K562 (cell line): ENCODE measurements around the gene CISD3. TPM values are rescaled to one million over a fixed set of nuclear protein-coding genes. Genes with fewer than 3 reads are reported as not detected.

Experiments
- MGA ChIP-seq: fragments of 450-650 bp; IDR thresholded peaks from 2 replicates; pipeline ENCODE4 v1.6.1; 2016; ENCODE audit warnings: mild to moderate bottlenecking, moderate library complexity
- SMAD1 ChIP-seq: fragments of 150-350 bp; IDR thresholded peaks from 2 replicates; pipeline ENCODE4 v1.6.1; 2014; ENCODE audit warnings: low read length, low read depth; ENCODE audit not compliant: partially characterized antibody
- polyA plus RNA-seq, 8 experiments: library from polyadenylated mRNA; depleted of rRNA in 4 of 8; stranded (reverse) in 5 of 8; unstranded in 3 of 8; fragments of >200 nt; fragmentation: Nextera tagmentation in 2 of 8; fragmentation: Illumina TruSeq in 1 of 8; extraction: Ambion mirVana in 2 of 8; extraction: Trizol in 1 of 8; gene quantifications; 2 replicates each; pipeline versions ENCODE4 v1.2.1 to v1.2.3, GENCODE V29; 2011 to 2014; ENCODE audit warnings: inconsistent platforms in 1 of 8, missing spikeins in 1 of 8
- total RNA-seq, 7 experiments: library from RNA; depleted of rRNA in 6 of 7; stranded (reverse); fragments of >200 nt in 6 of 7; fragmentation: Illumina TruSeq in 2 of 7; extraction: Trizol in 2 of 7; gene quantifications; 2 replicates each; pipeline versions ENCODE4 v1.2.1 to v1.2.3, GENCODE V29; 2011 to 2021; ENCODE audit warnings: low replicate concordance in 1 of 7
- TF ChIP-seq, protein P1 (sequence below), 2 experiments: fragments of 450-650 bp; IDR thresholded peaks; 2 replicates each; pipeline ENCODE4 v1.6.1; 2016; ENCODE audit warnings: mild to moderate bottlenecking in 2 of 2, borderline replicate concordance in 1 of 2, low read depth in 1 of 2, moderate library complexity in 1 of 2
- TF ChIP-seq, protein P2 (sequence below): fragments of 450-650 bp; formaldehyde crosslinking; IDR thresholded peaks from 2 replicates; pipeline ENCODE4 v1.4.0; 2020; ENCODE audit warnings: mild to moderate bottlenecking, moderate library complexity

CISD3 gene
- total and polyA plus RNA-seq, 9 of the 15 experiments (the other 6 are each of a cell fraction or from before 2014, with no cell fraction given), result 5.0 to 60.7 (median 15.7) TPM

GRCh38 chr17:38729886-38730525 is at the start of gene CISD3 (continued):
- TF ChIP-seq, protein P1, sequence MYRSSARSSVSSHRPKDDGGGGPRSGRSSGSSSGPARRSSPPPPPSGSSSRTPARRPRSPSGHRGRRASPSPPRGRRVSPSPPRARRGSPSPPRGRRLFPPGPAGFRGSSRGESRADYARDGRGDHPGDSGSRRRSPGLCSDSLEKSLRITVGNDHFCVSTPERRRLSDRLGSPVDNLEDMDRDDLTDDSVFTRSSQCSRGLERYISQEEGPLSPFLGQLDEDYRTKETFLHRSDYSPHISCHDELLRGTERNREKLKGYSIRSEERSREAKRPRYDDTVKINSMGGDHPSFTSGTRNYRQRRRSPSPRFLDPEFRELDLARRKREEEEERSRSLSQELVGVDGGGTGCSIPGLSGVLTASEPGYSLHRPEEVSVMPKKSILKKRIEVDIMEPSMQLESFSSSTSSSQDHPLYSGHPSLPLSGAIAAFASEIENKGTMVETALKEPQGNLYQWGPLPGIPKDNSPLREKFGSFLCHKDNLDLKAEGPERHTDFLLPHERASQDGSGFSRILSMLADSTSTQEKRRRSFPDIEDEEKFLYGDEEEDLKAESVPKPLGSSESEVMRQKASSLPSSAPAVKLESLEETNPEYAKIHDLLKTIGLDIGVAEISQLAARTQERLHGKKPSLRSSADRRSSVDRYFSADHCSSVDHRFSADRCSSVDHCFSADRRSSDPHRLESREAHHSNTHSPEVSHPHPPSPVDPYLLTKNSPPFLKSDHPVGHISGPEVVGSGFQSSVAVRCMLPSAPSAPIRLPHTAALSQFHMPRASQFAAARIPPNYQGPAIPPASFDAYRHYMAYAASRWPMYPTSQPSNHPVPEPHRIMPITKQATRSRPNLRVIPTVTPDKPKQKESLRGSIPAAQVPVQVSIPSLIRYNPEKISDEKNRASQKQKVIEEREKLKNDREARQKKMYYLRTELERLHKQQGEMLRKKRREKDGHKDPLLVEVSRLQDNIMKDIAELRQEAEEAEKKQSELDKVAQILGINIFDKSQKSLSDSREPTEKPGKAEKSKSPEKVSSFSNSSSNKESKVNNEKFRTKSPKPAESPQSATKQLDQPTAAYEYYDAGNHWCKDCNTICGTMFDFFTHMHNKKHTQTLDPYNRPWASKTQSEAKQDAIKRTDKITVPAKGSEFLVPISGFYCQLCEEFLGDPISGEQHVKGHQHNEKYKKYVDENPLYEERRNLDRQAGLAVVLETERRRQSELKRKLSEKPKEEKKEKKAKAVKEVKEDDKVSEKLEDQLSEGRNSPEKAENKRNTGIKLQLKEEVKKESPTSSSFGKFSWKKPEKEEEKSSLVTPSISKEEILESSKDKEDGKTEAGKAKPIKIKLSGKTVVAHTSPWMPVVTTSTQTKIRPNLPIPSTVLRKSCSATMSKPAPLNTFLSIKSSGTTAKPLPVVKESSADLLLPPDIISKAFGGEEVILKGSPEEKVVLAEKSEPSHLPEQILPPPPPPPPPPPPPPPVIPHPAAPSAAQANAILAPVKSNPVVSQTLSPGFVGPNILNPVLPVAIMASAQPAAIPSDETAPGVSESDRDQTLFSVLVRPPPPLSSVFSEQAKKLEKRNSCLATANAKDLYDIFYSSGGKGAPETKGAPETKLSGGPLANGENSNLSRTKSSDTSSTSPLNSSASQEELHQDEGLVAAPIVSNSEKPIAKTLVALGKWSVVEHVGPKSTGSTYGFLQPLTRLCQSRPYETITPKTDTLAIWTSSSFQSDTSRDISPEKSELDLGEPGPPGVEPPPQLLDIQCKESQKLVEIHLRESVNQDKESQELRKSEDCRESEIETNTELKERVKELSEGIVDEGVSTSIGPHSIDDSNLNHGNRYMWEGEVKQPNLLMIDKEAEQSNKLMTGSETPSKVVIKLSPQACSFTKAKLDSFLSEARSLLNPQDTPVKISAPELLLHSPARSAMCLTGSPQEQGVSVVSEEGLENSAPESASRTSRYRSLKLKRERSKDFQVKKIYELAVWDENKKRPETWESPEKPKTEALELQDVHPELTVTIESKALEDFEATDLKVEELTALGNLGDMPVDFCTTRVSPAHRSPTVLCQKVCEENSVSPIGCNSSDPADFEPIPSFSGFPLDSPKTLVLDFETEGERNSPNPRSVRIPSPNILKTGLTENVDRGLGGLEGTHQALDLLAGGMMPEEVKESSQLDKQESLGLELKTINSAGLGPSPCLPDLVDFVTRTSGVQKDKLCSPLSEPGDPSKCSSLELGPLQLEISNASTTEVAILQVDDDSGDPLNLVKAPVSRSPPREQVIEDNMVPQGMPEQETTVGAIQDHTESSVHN (IDR thresholded peaks at IDR 0.05; ENCODE audit: borderline replicate concordance in 1 of 2, low read depth in 1 of 2), result no peak
- TF ChIP-seq, protein P2, sequence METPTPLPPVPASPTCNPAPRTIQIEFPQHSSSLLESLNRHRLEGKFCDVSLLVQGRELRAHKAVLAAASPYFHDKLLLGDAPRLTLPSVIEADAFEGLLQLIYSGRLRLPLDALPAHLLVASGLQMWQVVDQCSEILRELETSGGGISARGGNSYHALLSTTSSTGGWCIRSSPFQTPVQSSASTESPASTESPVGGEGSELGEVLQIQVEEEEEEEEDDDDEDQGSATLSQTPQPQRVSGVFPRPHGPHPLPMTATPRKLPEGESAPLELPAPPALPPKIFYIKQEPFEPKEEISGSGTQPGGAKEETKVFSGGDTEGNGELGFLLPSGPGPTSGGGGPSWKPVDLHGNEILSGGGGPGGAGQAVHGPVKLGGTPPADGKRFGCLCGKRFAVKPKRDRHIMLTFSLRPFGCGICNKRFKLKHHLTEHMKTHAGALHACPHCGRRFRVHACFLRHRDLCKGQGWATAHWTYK (CRISPR knock-in tag), result peak; percentile 63; the same call in 1 of the 2 replicates
- no peak for TF ChIP-seq MGA
- TF ChIP-seq SMAD1, result no peak
